ENCODE results near the gene CHURC1.

CHURC1 gene

DNA sequence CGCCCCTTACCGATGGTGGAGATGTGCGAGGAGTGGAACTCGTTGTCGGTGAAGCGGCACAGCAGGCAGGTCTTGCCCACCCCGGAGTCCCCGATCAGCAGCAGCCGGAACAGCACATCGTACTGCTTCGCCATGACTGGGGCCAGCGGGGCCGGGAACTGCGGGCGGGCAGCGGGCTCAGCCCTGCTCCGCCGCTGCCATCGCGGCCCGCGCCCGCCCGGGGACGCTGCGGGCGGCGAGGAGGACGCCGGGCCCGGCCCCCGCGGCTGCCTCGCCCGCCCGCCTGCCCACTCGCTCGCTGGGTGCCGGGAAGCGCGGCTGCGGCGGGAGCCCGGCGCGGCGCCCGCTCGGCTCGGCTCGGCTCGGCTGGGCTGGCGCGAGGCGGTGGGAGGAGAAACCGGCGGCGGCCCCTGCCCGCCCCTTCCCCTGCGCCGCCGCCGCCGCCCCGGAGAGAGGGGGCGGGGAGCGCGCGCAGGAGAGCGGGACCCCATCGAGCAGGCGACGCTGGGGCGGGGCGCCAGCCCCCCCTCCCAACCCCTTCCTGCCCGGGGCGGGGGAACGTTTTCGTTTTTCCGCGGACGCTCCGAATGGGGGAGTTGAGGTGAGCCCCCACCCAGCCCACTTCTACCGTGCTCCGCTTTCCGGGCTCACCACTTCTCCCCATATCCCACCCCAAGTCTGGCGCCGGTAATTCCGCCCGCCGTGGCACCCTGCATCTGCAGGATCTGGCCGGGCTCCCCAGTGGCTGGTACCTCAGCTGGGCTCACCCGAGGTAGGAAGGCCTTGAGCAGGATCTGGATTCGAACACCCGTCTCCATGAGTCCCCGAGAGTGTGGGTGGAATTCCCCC, 57.9 kb downstream of the CHURC1 start, which contains the start of gene RAB15:
TSS of gene RAB15 (minus strand) at position 394 of the 849 bp plus-strand sequence. CDS start at position 134, 260 bp downstream.
- H3K27ac ChIP-seq = no peak within 1 kb of the TSS
- peak; percentile 38 for DNase-seq (ENCODE audit: low spot score)
- CTCF ChIA-PET = interaction anchor here (0.7 kb wide), 2 partner anchors 56 to 62 kb away, joined by 3 to 4 read pairs; no protein-coding TSS in a partner anchor
- POLR2A ChIA-PET (ENCODE audit: low non-redundant PET) = no interaction called here
- TF ChIP-seq, protein P1, sequence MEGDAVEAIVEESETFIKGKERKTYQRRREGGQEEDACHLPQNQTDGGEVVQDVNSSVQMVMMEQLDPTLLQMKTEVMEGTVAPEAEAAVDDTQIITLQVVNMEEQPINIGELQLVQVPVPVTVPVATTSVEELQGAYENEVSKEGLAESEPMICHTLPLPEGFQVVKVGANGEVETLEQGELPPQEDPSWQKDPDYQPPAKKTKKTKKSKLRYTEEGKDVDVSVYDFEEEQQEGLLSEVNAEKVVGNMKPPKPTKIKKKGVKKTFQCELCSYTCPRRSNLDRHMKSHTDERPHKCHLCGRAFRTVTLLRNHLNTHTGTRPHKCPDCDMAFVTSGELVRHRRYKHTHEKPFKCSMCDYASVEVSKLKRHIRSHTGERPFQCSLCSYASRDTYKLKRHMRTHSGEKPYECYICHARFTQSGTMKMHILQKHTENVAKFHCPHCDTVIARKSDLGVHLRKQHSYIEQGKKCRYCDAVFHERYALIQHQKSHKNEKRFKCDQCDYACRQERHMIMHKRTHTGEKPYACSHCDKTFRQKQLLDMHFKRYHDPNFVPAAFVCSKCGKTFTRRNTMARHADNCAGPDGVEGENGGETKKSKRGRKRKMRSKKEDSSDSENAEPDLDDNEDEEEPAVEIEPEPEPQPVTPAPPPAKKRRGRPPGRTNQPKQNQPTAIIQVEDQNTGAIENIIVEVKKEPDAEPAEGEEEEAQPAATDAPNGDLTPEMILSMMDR (conservative IDR thresholded peaks at IDR 0.05; ENCODE audit: low read depth) = no peak

GRCh38 chr14:64973026-64973442, 58.8 kb downstream of the CHURC1 start:
- POLR2A ChIA-PET (ENCODE audit: low non-redundant PET) = no interaction called here
- TF ChIP-seq, protein P1 (conservative IDR thresholded peaks at IDR 0.05; ENCODE audit: low read depth) = no peak
- no peak overlapping the region for H3K27ac ChIP-seq
- CTCF ChIA-PET = no interaction called here
- no peak for DNase-seq (ENCODE audit: low spot score)

GRCh38 chr14:64973826-64974225, 59.6 kb downstream of the CHURC1 start:
- ChIA-PET CTCF (no interaction called here), POLR2A (ENCODE audit: low non-redundant PET) (interaction anchor here (0.6 kb wide), 1 partner anchor 293 kb away, joined by 6 read pairs; no protein-coding TSS in a partner anchor)
- TF ChIP-seq, protein P1 (conservative IDR thresholded peaks at IDR 0.05; ENCODE audit: low read depth) = no peak

GRCh38 chr14:64974563-64974962, 60.3 kb downstream of the CHURC1 start:
- no peak for DNase-seq (ENCODE audit: low spot score)
- POLR2A ChIA-PET (ENCODE audit: low non-redundant PET) = no interaction called here
- CTCF ChIA-PET = no interaction called here
- TF ChIP-seq, protein P1 (conservative IDR thresholded peaks at IDR 0.05; ENCODE audit: low read depth) = no peak
- H3K27ac ChIP-seq = no peak overlapping the region

More at GRCh38 chr14:64973826-64974225, 59.6 kb downstream of the CHURC1 start:
- H3K27ac ChIP-seq = no peak overlapping the region
- no peak for DNase-seq (ENCODE audit: low spot score)

- TF ChIP-seq, protein P1 (conservative IDR thresholded peaks at IDR 0.05; ENCODE audit: low read depth) = no peak
- DNase-seq (ENCODE audit: low spot score) = no peak
- ChIA-PET CTCF (no interaction called here), POLR2A (ENCODE audit: low non-redundant PET) (no interaction called here)
- H3K27ac ChIP-seq = no peak overlapping the region
Observed at GRCh38 chr14:64979336-64980074, 65.2 kb downstream of the CHURC1 start.
